GM12872 (cell line): ENCODE results near the gene NPTX2.

ENCODE experiments used
- CTCF ChIP-seq: IDR thresholded peaks from 3 replicates; pipeline ENCODE4 v1.5.1; 2011; ENCODE audit warnings: low read depth, mild to moderate bottlenecking, low read length, moderate library complexity; ENCODE audit not compliant: insufficient read depth

NPTX2 gene

GRCh38 chr7:98617051-98617959, at the start of gene NPTX2:
NPTX2 (plus strand) TSS chr7:98617285; CDS start chr7:98617462, 177 bp downstream.
- TF ChIP-seq CTCF = no peak

GRCh38 chr7:98567991-98568390, 49.1 kb upstream of the NPTX2 start:
- TF ChIP-seq CTCF = no peak

GRCh38 chr7:98568891-98569290, 48.2 kb upstream of the NPTX2 start:
- TF ChIP-seq CTCF = no peak

GRCh38 chr7:98569691-98570337, 47.3 kb upstream of the NPTX2 start:
- TF ChIP-seq CTCF = no peak

GRCh38 chr7:98571006-98571405, 46.1 kb upstream of the NPTX2 start:
- TF ChIP-seq CTCF = no peak

GRCh38 chr7:98571986-98572385, 45.1 kb upstream of the NPTX2 start:
- TF ChIP-seq CTCF = no peak

GRCh38 chr7:98573816-98574215, 43.3 kb upstream of the NPTX2 start:
- TF ChIP-seq CTCF = no peak
